Peyer's patch (tissue), 4 donors: ENCODE measurements around the gene HIBCH.

Experiments
- POLR2A ChIP-seq, 2 donors: fragments of 450-650 bp; IDR thresholded peaks; one replicate each; pipeline ENCODE4 v1.5.1; 2017; ENCODE audit warnings: antibody characterized with exemption in 2 of 2, mild to moderate bottlenecking in 2 of 2, moderate library complexity in 2 of 2
- TF ChIP-seq, protein P1 (sequence below), 6 experiments: fragments of 450-650 bp in 4 of 6; fragments of 200-600 bp in 2 of 6; sonication (generic) in 1 of 6; IDR thresholded peaks; one replicate each; pipeline ENCODE4 v1.5.1; 2017 to 2019; ENCODE audit warnings: antibody characterized with exemption in 6 of 6, mild to moderate bottlenecking in 3 of 6, moderate library complexity in 1 of 6

DNA sequence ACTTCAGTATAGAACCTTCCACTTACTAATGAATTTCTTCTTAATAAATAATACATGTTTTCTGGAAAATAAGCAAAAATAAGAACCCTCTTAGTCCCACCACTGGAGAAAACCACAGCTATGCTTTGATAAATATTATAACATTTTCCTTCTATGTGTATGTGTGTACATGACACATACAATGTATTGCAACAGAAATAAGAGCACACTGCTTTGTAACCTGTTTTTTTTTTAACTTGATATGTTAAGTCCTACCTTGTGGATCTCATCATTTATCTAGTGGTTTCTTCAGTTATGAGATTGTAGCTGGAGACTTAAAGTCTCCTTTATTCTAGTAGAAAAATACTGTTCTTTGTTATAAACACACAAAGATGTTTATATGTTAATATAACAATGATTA, 40.9 kb upstream of the HIBCH start:
- TF ChIP-seq, protein P1, sequence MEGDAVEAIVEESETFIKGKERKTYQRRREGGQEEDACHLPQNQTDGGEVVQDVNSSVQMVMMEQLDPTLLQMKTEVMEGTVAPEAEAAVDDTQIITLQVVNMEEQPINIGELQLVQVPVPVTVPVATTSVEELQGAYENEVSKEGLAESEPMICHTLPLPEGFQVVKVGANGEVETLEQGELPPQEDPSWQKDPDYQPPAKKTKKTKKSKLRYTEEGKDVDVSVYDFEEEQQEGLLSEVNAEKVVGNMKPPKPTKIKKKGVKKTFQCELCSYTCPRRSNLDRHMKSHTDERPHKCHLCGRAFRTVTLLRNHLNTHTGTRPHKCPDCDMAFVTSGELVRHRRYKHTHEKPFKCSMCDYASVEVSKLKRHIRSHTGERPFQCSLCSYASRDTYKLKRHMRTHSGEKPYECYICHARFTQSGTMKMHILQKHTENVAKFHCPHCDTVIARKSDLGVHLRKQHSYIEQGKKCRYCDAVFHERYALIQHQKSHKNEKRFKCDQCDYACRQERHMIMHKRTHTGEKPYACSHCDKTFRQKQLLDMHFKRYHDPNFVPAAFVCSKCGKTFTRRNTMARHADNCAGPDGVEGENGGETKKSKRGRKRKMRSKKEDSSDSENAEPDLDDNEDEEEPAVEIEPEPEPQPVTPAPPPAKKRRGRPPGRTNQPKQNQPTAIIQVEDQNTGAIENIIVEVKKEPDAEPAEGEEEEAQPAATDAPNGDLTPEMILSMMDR (IDR thresholded peaks at IDR 0.05) = no peak
- TF ChIP-seq POLR2A (IDR thresholded peaks at IDR 0.05) = no peak
